Hypothalamus (tissue), 51 donors: Measurements from ENCODE around the gene XYLT1.

Source experiments
- DNase-seq, 51 donors: peaks; one replicate each; lab custom pipeline; 2025; lab: John Stamatoyannopoulos, UW

Gene XYLT1

GRCh38 chr16:17461951-17462729, 8.6 kb downstream of the XYLT1 start:
- DNase-seq, result no peak

- no peak for DNase-seq
Observed at GRCh38 chr16:17460890-17461289, 9.9 kb downstream of the XYLT1 start.

GRCh38 chr16:17459903-17460521, 10.7 kb downstream of the XYLT1 start:
- DNase-seq, result peak in 1 of 51 donors; percentile 9

GRCh38 chr16:17457997-17458396, 12.8 kb downstream of the XYLT1 start:
- peak in 2 of 51 donors; percentile 12 to 37 for DNase-seq

- DNase-seq, result peak in 1 of 51 donors; percentile 62
Observed at GRCh38 chr16:17457513-17457912, 13.2 kb downstream of the XYLT1 start.

- DNase-seq, result no peak
Observed at GRCh38 chr16:17454162-17454730, 16.5 kb downstream of the XYLT1 start.

GRCh38 chr16:17453364-17454038, 17.3 kb downstream of the XYLT1 start:
- DNase-seq, result peak in 6 of 51 donors; percentile 9 to 48 (median 16)

GRCh38 chr16:17452922-17453321, 17.8 kb downstream of the XYLT1 start:
- no peak for DNase-seq

GRCh38 chr16:17451843-17452242, 18.9 kb downstream of the XYLT1 start:
- DNase-seq, result no peak

GRCh38 chr16:17450291-17450690, 20.5 kb downstream of the XYLT1 start:
- DNase-seq, result no peak

- peak in 7 of 51 donors; percentile 7 to 52 (median 31) for DNase-seq
Observed at GRCh38 chr16:17448640-17449638, 21.8 kb downstream of the XYLT1 start.

- no peak for DNase-seq
Observed at GRCh38 chr16:17447101-17447569, 23.6 kb downstream of the XYLT1 start.

- DNase-seq, result no peak
Observed at GRCh38 chr16:17446661-17447060, 24.1 kb downstream of the XYLT1 start.

GRCh38 chr16:17445421-17445820, 25.3 kb downstream of the XYLT1 start:
- DNase-seq, result no peak

- DNase-seq, result no peak
Observed at GRCh38 chr16:17444658-17445057, 26.1 kb downstream of the XYLT1 start.

- no peak for DNase-seq
Observed at GRCh38 chr16:17440131-17440530, 30.6 kb downstream of the XYLT1 start.

GRCh38 chr16:17439580-17439979, 31.2 kb downstream of the XYLT1 start:
- no peak for DNase-seq

- no peak for DNase-seq
Observed at GRCh38 chr16:17437981-17438380, 32.8 kb downstream of the XYLT1 start.

GRCh38 chr16:17437127-17437720, 33.5 kb downstream of the XYLT1 start:
- peak in 1 of 51 donors; percentile 10 for DNase-seq
